RWPE2 (cell line): ENCODE data around the gene SSB.
"Not testable (repeated sequence)": the region's sequence is repeated elsewhere in the genome, so short reads cannot be mapped to it uniquely, and the experiment has no call there.

Experiments used
- ATAC-seq: fragments of 200-7000 bp; cut with Tn5 transposase; 3 replicates; pipeline ENCODE4 v1.9.1; 2021; ENCODE audit warnings: low read depth
- DNase-seq: peaks from one replicate; pipeline ENCODE4 v3.0.0-alpha.2; 2020; ENCODE audit warnings: low spot score
- H3K27ac ChIP-seq: fragments of 450-650 bp; 2 replicates; pipeline ENCODE4 v1.5.1; 2017; ENCODE audit warnings: mild to moderate bottlenecking; ENCODE audit not compliant: poor library complexity, severe bottlenecking
- H3K27me3 ChIP-seq: fragments of 250-450 bp; sonication (Bioruptor Pico); 2 replicates; pipeline ENCODE4 v1.5.1; 2021; ENCODE audit warnings: mild to moderate bottlenecking, moderate library complexity; ENCODE audit not compliant: insufficient read depth, poor library complexity, severe bottlenecking
- H3K36me3 ChIP-seq: fragments of 250-450 bp; sonication (Bioruptor Pico); 2 replicates; pipeline ENCODE4 v1.5.1; 2020; ENCODE audit warnings: low read depth, mild to moderate bottlenecking, moderate library complexity
- H3K4me1 ChIP-seq: fragments of 250-450 bp; sonication (Bioruptor Pico); 2 replicates; pipeline ENCODE4 v1.5.1; 2021; ENCODE audit warnings: mild to moderate bottlenecking, moderate library complexity; ENCODE audit not compliant: insufficient read depth, poor library complexity, severe bottlenecking
- H3K4me3 ChIP-seq: fragments of 250-450 bp; sonication (Bioruptor Pico); 2 replicates; pipeline ENCODE4 v1.5.1; 2021; ENCODE audit warnings: mild to moderate bottlenecking, moderate library complexity; ENCODE audit not compliant: severe bottlenecking
- H3K9me3 ChIP-seq: fragments of 250-450 bp; sonication (Bioruptor Pico); 2 replicates; pipeline ENCODE4 v1.5.1; 2021; ENCODE audit warnings: mild to moderate bottlenecking, moderate library complexity; ENCODE audit not compliant: severe bottlenecking
- CTCF ChIP-seq: fragments of 450-650 bp; IDR thresholded peaks from one replicate; pipeline ENCODE4 v1.5.1; 2017; ENCODE audit warnings: mild to moderate bottlenecking, moderate library complexity; ENCODE audit not compliant: poor library complexity, severe bottlenecking

Gene SSB

GRCh38 chr2:169757356-169757755 lies 41.3 kb upstream of the SSB start:
- TF ChIP-seq CTCF, result no peak
- no peaks in the 10 kb centered on the region for H3K27me3 ChIP-seq
- no peaks in the 10 kb centered on the region for H3K36me3 ChIP-seq
- DNase-seq (no peak), ATAC-seq (no peak)
- H3K4me1 ChIP-seq, result no peaks in the 10 kb centered on the region
- no peaks in the 10 kb centered on the region for H3K9me3 ChIP-seq
- H3K27ac ChIP-seq, result no peak overlapping the region
- H3K4me3 ChIP-seq, result no peak overlapping the region

GRCh38 chr2:169757778-169758177 lies 40.9 kb upstream of the SSB start:
- DNase-seq (no peak), ATAC-seq (no peak)
- Histone ChIP-seq H3K9me3 (no peaks in the 10 kb centered on the region), H3K4me3 (no peak overlapping the region), H3K4me1 (no peaks in the 10 kb centered on the region), H3K27ac (no peak overlapping the region), H3K27me3 (no peaks in the 10 kb centered on the region), H3K36me3 (no peaks in the 10 kb centered on the region)
- no peak for TF ChIP-seq CTCF

GRCh38 chr2:169759987-169760386 lies 38.7 kb upstream of the SSB start:
- TF ChIP-seq CTCF, result no peak

GRCh38 chr2:169760798-169761197 lies 37.9 kb upstream of the SSB start:
- not testable (repeated sequence) for H3K9me3 ChIP-seq, ATAC-seq, DNase-seq, H3K36me3 ChIP-seq, H3K4me1 ChIP-seq, H3K4me3 ChIP-seq, H3K27me3 ChIP-seq, H3K27ac ChIP-seq

More at GRCh38 chr2:169759987-169760386, 38.7 kb upstream of the SSB start:
- ATAC-seq, result no peak
- Histone ChIP-seq H3K27me3 (no peaks in the 10 kb centered on the region), H3K27ac (no peak overlapping the region), H3K4me3 (no peak overlapping the region), H3K36me3 (no peaks in the 10 kb centered on the region), H3K4me1 (no peaks in the 10 kb centered on the region), H3K9me3 (no peaks in the 10 kb centered on the region)
- no peak for DNase-seq

- no peak for DNase-seq
- no peak for TF ChIP-seq CTCF
- Histone ChIP-seq H3K4me1 (peaks cover 6% of the 10 kb centered on the region), H3K27ac (no peak overlapping the region), H3K4me3 (no peak overlapping the region), H3K36me3 (no peaks in the 10 kb centered on the region), H3K27me3 (no peaks in the 10 kb centered on the region), H3K9me3 (no peaks in the 10 kb centered on the region)
- no peak for ATAC-seq
These were observed 37.3 kb upstream of the SSB start for GRCh38 chr2:169761251-169761969.
